IPS-15b (cell line): ENCODE measurements around the gene ARHGEF6.

Experiments
- H3K27me3 ChIP-seq: one replicate; pipeline ENCODE4 v1.6.1; 2013; ENCODE audit warnings: low read length; ENCODE audit not compliant: control insufficient read depth, insufficient read depth
- H3K36me3 ChIP-seq: one replicate; pipeline ENCODE4 v1.6.1; 2013; ENCODE audit warnings: low read length; ENCODE audit not compliant: control insufficient read depth, insufficient read depth
- H3K4me1 ChIP-seq: one replicate; pipeline ENCODE4 v1.6.1; 2013; ENCODE audit warnings: mild to moderate bottlenecking, low read length; ENCODE audit not compliant: control insufficient read depth, insufficient read depth
- H3K4me3 ChIP-seq: one replicate; pipeline ENCODE4 v1.5.1; 2013; ENCODE audit warnings: low read depth, low read length
- H3K9ac ChIP-seq: one replicate; pipeline ENCODE4 v1.6.1; 2013; ENCODE audit warnings: low read depth, mild to moderate bottlenecking, low read length
- H3K9me3 ChIP-seq: one replicate; pipeline ENCODE4 v1.6.1; 2013; ENCODE audit warnings: mild to moderate bottlenecking, low read length; ENCODE audit not compliant: control insufficient read depth, insufficient read depth

ARHGEF6 gene

DNA sequence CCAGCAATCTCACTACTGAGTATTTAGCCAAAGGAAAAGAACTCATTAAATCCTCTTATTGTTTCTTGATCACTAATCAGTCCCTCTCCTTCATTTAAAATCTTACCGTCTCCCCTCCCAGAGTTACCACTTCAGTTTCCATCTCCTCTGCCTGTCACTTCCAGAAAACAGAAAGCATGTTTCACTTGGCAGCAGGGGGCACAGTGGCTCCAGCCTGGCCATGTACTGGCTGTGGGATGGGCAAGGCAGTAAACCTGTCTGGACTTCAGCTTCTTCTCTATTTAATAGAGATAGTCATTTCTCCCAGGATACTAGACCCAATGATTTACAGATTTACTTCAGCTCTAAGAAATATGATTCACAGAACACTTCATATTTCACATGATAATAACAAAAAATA lies 69.6 kb downstream of the ARHGEF6 start:
- no peaks in the 10 kb centered on the region for H3K4me1 ChIP-seq
- no peak overlapping the region for H3K4me3 ChIP-seq
- no peak overlapping the region for H3K9ac ChIP-seq
- no peaks in the 10 kb centered on the region for H3K27me3 ChIP-seq
- no peaks in the 10 kb centered on the region for H3K9me3 ChIP-seq
- no peaks in the 10 kb centered on the region for H3K36me3 ChIP-seq

GRCh38 chrX:136710325-136710951 lies 70.3 kb downstream of the ARHGEF6 start:
- Histone ChIP-seq H3K27me3 (no peaks in the 10 kb centered on the region), H3K4me1 (no peaks in the 10 kb centered on the region), H3K9ac (no peak overlapping the region), H3K36me3 (peaks cover 2% of the 10 kb centered on the region), H3K9me3 (no peaks in the 10 kb centered on the region), H3K4me3 (no peak overlapping the region)

DNA sequence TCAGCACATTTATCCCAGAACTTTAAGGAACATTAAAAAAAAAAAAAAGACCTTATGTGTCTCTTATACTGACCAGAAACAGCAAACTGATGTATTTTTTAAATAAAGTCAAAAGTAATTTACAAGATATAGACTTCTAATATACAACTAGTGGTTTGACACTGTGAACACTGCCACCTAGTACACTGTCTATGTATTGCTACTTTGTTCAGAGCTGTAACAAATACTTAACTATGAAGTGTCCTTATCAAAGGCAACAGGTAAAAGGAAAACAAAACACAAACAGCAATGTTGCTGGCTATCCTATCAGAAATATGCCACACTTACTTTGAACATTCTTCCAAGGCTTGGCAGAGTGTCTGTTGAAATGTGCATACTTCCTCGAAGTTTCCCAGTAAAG lies 72.4 kb downstream of the ARHGEF6 start:
- no peaks in the 10 kb centered on the region for H3K27me3 ChIP-seq
- H3K4me1 ChIP-seq = no peaks in the 10 kb centered on the region
- no peaks in the 10 kb centered on the region for H3K9me3 ChIP-seq
- H3K4me3 ChIP-seq = no peak overlapping the region
- peaks cover 2% of the 10 kb centered on the region for H3K36me3 ChIP-seq
- no peak overlapping the region for H3K9ac ChIP-seq

DNA sequence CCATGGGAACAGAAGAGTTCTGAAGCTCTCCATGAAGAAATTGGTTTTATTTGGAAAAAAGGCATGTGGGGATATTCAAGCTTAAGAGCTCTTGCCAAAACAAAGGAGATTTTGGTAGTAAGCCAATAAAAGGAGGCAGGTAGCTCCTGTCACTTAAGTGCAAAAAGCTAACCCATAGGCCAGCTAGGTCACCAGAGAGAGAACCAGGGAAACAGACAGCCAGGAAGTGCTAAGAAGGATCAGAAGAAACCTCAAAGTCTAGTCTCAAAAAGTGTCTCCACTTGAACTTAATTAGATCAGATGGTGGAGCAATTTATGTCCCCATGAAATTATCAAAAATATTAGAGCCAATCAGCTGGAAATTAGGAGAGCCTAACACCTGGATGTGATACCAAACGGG lies 83.6 kb downstream of the ARHGEF6 start:
- Histone ChIP-seq H3K9me3 (no peaks in the 10 kb centered on the region), H3K36me3 (no peaks in the 10 kb centered on the region), H3K4me1 (no peaks in the 10 kb centered on the region), H3K4me3 (no peak overlapping the region), H3K9ac (no peak overlapping the region), H3K27me3 (no peaks in the 10 kb centered on the region)

- no peaks in the 10 kb centered on the region for H3K9me3 ChIP-seq
- no peak overlapping the region for H3K4me3 ChIP-seq
- no peaks in the 10 kb centered on the region for H3K4me1 ChIP-seq
- H3K27me3 ChIP-seq = no peaks in the 10 kb centered on the region
- H3K9ac ChIP-seq = no peak overlapping the region
- no peaks in the 10 kb centered on the region for H3K36me3 ChIP-seq
Observed at GRCh38 chrX:136694431-136695087, 86.2 kb downstream of the ARHGEF6 start.

DNA sequence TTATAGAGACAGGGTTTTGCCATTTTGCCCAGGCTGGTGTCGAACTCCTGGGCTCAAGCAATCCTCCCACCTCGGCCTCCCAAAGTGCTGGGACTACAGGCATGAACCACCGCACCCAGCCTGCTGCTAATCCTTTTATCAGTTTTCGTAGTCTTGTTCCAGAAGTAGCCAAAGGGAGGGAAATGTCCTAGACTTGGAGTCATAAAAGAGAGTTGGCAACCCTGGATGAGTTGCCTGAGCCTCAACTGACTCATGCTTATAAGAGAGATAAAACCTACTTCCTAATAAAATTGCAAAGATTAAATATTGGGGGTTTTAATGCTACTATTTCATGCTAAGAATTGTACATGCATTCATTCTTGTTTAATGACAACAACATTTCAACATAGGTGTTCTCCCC lies 88.5 kb downstream of the ARHGEF6 start:
- H3K36me3 ChIP-seq = no peaks in the 10 kb centered on the region
- H3K9me3 ChIP-seq = no peaks in the 10 kb centered on the region
- H3K4me1 ChIP-seq = no peaks in the 10 kb centered on the region
- no peak overlapping the region for H3K9ac ChIP-seq
- no peaks in the 10 kb centered on the region for H3K27me3 ChIP-seq
- H3K4me3 ChIP-seq = no peak overlapping the region

DNA sequence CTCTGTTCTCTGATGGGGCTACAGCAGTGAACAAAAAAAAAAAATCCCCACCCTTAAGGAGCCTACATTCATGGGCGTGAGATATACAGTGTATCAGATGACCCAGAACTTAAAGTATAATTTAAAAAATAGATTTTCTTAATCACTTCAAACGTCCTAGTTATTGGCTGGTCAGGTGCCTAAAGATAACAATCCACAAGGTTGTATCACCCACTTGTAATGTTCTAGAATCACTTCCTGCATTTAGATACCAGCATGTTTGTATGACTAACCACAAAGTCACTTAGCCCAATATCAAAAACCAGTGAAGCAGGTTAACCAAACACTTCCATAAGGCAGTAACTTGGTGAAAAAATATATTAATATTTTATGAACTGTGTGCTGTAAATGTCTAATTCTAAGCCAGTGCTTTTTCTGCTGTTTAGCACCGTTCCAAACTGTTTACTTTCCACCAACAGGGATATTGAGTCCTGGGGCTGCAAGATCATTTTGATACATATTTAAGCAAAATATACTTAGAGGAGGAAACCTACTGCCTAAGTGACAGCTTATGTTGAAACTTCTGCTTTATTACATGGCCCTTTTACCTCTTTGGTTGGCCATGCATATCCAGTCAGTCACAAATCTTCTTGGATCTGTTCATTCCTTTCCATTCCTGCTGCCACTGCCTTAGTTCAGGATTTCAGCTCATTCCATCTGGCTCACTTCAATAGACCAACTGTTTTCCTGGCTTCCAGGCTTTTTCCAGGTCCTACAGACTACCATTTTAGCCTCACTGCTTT lies 89.5 kb downstream of the ARHGEF6 start:
- H3K9ac ChIP-seq = no peak overlapping the region
- H3K36me3 ChIP-seq = no peaks in the 10 kb centered on the region
- no peaks in the 10 kb centered on the region for H3K27me3 ChIP-seq
- no peak overlapping the region for H3K4me3 ChIP-seq
- H3K9me3 ChIP-seq = no peaks in the 10 kb centered on the region
- no peaks in the 10 kb centered on the region for H3K4me1 ChIP-seq

DNA sequence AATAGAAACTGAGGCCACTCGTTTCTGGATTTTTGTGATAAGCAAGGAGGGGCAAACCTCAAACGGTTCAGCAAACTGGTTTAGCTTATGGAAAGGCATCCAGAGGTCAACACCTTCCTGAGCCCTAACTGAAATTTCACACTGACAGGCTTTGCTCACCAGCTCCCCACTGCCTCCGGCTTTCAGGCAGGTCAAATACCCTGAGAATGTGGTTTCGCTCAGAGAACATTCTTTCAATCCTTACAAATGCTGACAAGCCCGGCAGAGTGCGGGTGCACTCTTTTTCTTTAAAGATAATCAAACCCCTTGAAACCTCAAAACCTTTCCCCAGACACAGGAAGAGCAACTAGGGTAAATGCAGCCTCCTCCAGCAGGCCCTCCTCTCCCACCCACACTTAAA lies 91.3 kb downstream of the ARHGEF6 start:
- H3K4me1 ChIP-seq = no peaks in the 10 kb centered on the region
- H3K36me3 ChIP-seq = no peaks in the 10 kb centered on the region
- H3K27me3 ChIP-seq = no peaks in the 10 kb centered on the region
- H3K4me3 ChIP-seq = no peak overlapping the region
- H3K9ac ChIP-seq = no peak overlapping the region
- no peaks in the 10 kb centered on the region for H3K9me3 ChIP-seq

GRCh38 chrX:136687457-136687856 lies 93.3 kb downstream of the ARHGEF6 start:
- no peak overlapping the region for H3K9ac ChIP-seq
- no peaks in the 10 kb centered on the region for H3K9me3 ChIP-seq
- H3K4me3 ChIP-seq = no peak overlapping the region
- no peaks in the 10 kb centered on the region for H3K27me3 ChIP-seq
- H3K4me1 ChIP-seq = no peaks in the 10 kb centered on the region
- no peaks in the 10 kb centered on the region for H3K36me3 ChIP-seq

DNA sequence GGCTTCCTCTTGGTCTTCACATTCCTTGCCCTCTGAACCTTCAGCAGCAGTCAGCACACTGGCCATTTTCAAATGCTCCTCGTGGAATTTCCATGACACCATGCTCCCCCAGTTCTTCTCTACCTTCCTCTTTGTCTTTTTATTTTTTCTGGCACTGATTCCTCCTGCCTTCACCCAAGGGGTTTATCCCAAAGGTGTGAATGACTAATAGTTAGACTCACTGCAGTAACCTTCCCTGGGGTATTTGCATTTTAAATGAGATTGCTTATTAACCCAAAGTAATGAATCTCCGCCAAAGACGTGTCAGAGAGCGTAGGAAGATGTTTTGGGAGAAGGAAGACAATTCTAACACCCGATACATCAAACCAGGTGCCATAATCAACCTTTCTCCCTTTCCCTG lies 96.6 kb downstream of the ARHGEF6 start:
- H3K4me1 ChIP-seq = no peaks in the 10 kb centered on the region
- no peak overlapping the region for H3K4me3 ChIP-seq
- H3K9me3 ChIP-seq = peaks cover 5% of the 10 kb centered on the region
- H3K27me3 ChIP-seq = no peaks in the 10 kb centered on the region
- no peaks in the 10 kb centered on the region for H3K36me3 ChIP-seq
- H3K9ac ChIP-seq = no peak overlapping the region

GRCh38 chrX:136679531-136679930 lies 101.2 kb downstream of the ARHGEF6 start:
- Histone ChIP-seq H3K36me3 (no peaks in the 10 kb centered on the region), H3K9ac (no peak overlapping the region), H3K27me3 (no peaks in the 10 kb centered on the region), H3K4me3 (no peak overlapping the region), H3K4me1 (no peaks in the 10 kb centered on the region), H3K9me3 (peaks cover 5% of the 10 kb centered on the region)
